Vagina (tissue), 2 donors: ENCODE measurements around the gene KRTAP21-2. TPM values are rescaled to one million over a fixed set of nuclear protein-coding genes. Genes with fewer than 3 reads are reported as not detected.

Source experiments
- DNase-seq, 2 donors: peaks; one replicate each; pipeline ENCODE4 v3.0.0-alpha.2; 2017; ENCODE audit errors: extremely low spot score in 2 of 2
- H3K27ac ChIP-seq: fragments of 200-600 bp; sonication (generic); one replicate; pipeline ENCODE4 v1.5.1; 2019
- H3K27me3 ChIP-seq: fragments of 200-600 bp; sonication (generic); one replicate; pipeline ENCODE4 v1.5.1; 2019
- H3K36me3 ChIP-seq, 2 donors: fragments of 200-600 bp; sonication (generic); one replicate each; pipeline ENCODE4 v1.5.1; 2017 to 2019
- H3K4me1 ChIP-seq: fragments of 200-600 bp; sonication (generic); one replicate; pipeline ENCODE4 v1.5.1; 2019
- H3K4me3 ChIP-seq, 2 donors: fragments of 200-600 bp; sonication (generic); 1 replicate in 1 of 2; 2 replicates in 1 of 2; pipeline ENCODE4 v1.5.1; 2016 to 2019
- H3K9me3 ChIP-seq: fragments of 200-600 bp; sonication (generic); one replicate; pipeline ENCODE4 v1.5.1; 2019
- POLR2A ChIP-seq, 2 donors: fragments of 450-650 bp; IDR thresholded peaks; one replicate each; pipeline ENCODE4 v1.6.1; 2017; ENCODE audit warnings: antibody characterized with exemption in 2 of 2, mild to moderate bottlenecking in 2 of 2, moderate library complexity in 2 of 2
- POLR2AphosphoS5 ChIP-seq, 2 donors: sonication (generic); formaldehyde crosslinking; IDR thresholded peaks; one replicate each; pipeline ENCODE4 v1.9.0; 2017; ENCODE audit warnings: antibody characterized with exemption in 2 of 2, mild to moderate bottlenecking in 2 of 2, low read depth in 1 of 2; ENCODE audit not compliant: insufficient read depth in 1 of 2
- intact Hi-C: fragments of 100-400 bp; cut with DNase I; formaldehyde crosslinking; loops from one replicate; pipeline ENCODE4 v1.15.1; 2023
- total RNA-seq: library from RNA; depleted of rRNA; stranded (reverse); fragments of >200 nt; gene quantifications from one replicate; pipeline ENCODE4 v1.2.3, GENCODE V29; 2016
- TF ChIP-seq, protein P1 (sequence below), 3 experiments: fragments of 450-650 bp in 2 of 3; fragments of 200-600 bp in 1 of 3; sonication (generic) in 1 of 3; IDR thresholded peaks; one replicate each; pipeline ENCODE4 v1.5.1; 2017 to 2019; ENCODE audit warnings: antibody characterized with exemption in 3 of 3, mild to moderate bottlenecking in 2 of 3, moderate library complexity in 2 of 3

The KRTAP21-2 gene
- total RNA-seq, 1 donor from 2014 or later = not detected

DNA sequence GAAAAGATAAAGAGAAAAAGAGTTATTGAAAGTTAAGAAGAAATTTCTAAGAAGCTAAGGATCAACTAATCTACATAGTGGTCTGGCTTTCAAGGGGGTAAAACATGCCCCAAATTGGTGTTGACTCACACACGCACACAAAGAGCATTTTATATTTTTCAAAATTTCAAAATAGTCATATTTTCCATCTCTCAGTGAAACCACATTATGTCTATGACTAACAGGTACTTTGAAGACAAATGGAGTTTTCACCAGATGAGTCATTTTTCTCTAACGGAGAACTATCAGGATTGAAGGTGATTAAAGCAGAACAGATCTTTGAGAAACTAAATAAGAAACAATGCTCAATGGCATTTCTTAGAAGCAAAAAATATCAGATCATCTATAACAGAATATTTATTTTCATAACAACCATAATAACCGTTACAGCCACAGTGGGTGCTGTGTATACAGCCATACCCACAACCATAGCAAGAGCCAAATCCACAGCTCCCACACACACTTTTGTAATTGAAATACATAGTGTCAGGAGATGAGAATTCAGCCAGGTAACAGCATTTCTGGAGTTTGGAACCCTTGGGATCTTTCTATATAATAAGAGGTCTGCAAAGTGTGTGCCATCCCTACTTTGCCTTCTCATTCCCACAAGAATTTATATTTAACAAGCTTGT, 28.7 kb downstream of the KRTAP21-2 start, which contains the start of gene KRTAP21-3:
TSS of gene KRTAP21-3 (minus strand) at position 539 of the 671 bp plus-strand sequence. CDS start at position 521, 18 bp downstream.
- no peaks in the 10 kb centered on the region for H3K9me3 ChIP-seq
- H3K4me3 ChIP-seq = no peak within 1 kb of the TSS
- TF ChIP-seq POLR2AphosphoS5 (IDR thresholded peaks at IDR 0.05; ENCODE audit: insufficient read depth in 1 of 2, low read depth in 1 of 2) (no peak), POLR2A (IDR thresholded peaks at IDR 0.05) (no peak)
- TF ChIP-seq, protein P1, sequence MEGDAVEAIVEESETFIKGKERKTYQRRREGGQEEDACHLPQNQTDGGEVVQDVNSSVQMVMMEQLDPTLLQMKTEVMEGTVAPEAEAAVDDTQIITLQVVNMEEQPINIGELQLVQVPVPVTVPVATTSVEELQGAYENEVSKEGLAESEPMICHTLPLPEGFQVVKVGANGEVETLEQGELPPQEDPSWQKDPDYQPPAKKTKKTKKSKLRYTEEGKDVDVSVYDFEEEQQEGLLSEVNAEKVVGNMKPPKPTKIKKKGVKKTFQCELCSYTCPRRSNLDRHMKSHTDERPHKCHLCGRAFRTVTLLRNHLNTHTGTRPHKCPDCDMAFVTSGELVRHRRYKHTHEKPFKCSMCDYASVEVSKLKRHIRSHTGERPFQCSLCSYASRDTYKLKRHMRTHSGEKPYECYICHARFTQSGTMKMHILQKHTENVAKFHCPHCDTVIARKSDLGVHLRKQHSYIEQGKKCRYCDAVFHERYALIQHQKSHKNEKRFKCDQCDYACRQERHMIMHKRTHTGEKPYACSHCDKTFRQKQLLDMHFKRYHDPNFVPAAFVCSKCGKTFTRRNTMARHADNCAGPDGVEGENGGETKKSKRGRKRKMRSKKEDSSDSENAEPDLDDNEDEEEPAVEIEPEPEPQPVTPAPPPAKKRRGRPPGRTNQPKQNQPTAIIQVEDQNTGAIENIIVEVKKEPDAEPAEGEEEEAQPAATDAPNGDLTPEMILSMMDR (IDR thresholded peaks at IDR 0.05) = no peak
- no peaks in the 10 kb centered on the region for H3K36me3 ChIP-seq
- no peak for DNase-seq
- H3K27ac ChIP-seq = no peak within 1 kb of the TSS
- intact Hi-C loops = no loop called here
- no peaks in the 10 kb centered on the region for H3K4me1 ChIP-seq
- no peaks in the 10 kb centered on the region for H3K27me3 ChIP-seq

DNA sequence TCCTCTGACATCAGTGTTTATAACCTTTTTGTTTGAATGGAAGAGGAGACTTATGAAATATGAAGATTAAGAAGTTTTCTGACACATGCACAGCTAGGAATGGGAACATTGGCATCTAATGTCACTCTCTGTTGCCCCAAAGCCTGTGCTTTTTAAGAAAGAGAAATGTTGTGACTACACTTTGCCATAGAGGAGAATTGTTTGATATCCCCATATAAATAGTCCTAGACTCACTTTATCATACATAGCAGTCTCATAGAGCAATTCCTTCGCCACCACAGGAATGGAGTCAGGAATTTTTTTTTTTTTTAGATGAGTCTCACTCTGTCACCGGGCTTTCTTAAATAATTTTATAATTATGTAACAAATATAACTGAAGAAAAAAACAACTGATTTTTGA, 30.0 kb downstream of the KRTAP21-2 start:
- Histone ChIP-seq H3K4me1 (no peaks in the 10 kb centered on the region), H3K27ac (no peak overlapping the region), H3K36me3 (no peaks in the 10 kb centered on the region), H3K4me3 (no peak overlapping the region), H3K27me3 (no peaks in the 10 kb centered on the region), H3K9me3 (no peaks in the 10 kb centered on the region)
- TF ChIP-seq, protein P1 (IDR thresholded peaks at IDR 0.05) = no peak
- TF ChIP-seq POLR2A (IDR thresholded peaks at IDR 0.05) (no peak), POLR2AphosphoS5 (IDR thresholded peaks at IDR 0.05; ENCODE audit: insufficient read depth in 1 of 2, low read depth in 1 of 2) (no peak)
- intact Hi-C loops = no loop called here
- DNase-seq = no peak

DNA sequence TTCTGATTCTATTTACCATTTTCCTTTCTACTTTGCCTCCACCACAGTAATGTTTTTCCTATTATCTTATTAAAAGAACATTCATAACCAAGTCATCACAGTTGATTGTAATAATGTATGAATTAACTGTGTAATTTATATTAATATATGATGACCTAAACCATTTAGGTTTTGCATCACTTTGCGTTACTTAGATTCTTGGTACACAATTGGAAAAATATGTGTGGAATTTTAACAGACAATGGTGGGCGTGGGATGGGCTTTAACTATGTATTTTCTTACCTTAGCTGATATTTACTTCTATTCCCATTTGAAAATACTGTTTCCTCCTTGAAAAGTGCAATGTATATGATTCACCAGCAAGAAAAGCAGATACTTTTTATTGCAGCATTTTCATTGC, 32.1 kb downstream of the KRTAP21-2 start:
- TF ChIP-seq, protein P1 (IDR thresholded peaks at IDR 0.05) = no peak
- TF ChIP-seq POLR2AphosphoS5 (IDR thresholded peaks at IDR 0.05; ENCODE audit: insufficient read depth in 1 of 2, low read depth in 1 of 2) (no peak), POLR2A (IDR thresholded peaks at IDR 0.05) (no peak)

DNA sequence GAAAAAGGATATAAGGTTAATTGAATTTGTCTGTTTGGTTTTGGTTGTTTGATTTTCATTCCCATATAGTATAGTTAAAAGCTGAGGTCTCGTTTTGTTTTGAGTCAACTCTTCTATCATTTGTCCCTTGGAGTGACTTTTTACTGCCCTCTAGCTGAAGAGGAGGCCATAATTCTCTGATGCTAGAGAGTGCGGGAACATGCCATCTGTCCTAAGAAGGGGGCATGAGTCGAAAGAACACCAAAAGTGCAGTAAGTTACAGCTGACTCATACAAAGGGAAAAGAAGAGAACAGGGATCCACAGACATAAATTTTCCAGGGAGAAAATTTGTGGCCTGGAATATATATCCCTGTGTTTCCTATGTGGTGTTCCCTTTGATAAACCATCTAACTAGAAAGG, 32.6 kb downstream of the KRTAP21-2 start:
- DNase-seq = no peak
- Histone ChIP-seq H3K4me3 (no peak overlapping the region), H3K9me3 (no peaks in the 10 kb centered on the region), H3K36me3 (no peaks in the 10 kb centered on the region), H3K27ac (no peak overlapping the region), H3K4me1 (no peaks in the 10 kb centered on the region), H3K27me3 (no peaks in the 10 kb centered on the region)
- TF ChIP-seq, protein P1 (IDR thresholded peaks at IDR 0.05) = no peak
- no peak for TF ChIP-seq POLR2AphosphoS5 (IDR thresholded peaks at IDR 0.05; ENCODE audit: insufficient read depth in 1 of 2, low read depth in 1 of 2)
- TF ChIP-seq POLR2A (IDR thresholded peaks at IDR 0.05) = no peak
- intact Hi-C loops = no loop called here

More for the DNA sequence above, 32.1 kb downstream of the KRTAP21-2 start:
- H3K27ac ChIP-seq = no peak overlapping the region
- H3K36me3 ChIP-seq = no peaks in the 10 kb centered on the region
- H3K4me3 ChIP-seq = no peak overlapping the region
- H3K27me3 ChIP-seq = no peaks in the 10 kb centered on the region
- intact Hi-C loops = no loop called here
- DNase-seq = no peak
- H3K4me1 ChIP-seq = no peaks in the 10 kb centered on the region
- H3K9me3 ChIP-seq = no peaks in the 10 kb centered on the region

DNA sequence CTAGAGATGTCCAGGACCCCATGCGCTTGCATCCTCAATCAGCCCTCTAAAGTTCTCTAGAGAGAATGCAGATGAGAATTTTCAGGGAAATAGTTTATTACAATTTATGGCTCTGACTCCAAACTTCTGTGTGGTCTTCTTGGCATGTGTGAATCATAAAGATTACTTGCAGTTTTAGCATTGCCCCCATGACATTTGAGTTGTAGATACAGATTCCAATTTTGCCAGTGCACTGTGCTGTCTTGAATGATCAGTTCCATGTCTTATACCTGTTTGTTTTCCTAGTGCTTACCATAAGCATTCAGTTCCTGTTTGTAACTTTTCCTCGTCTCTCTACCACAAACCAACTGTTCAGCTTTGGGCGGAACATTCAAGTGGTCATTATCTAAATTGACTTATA, 33.3 kb downstream of the KRTAP21-2 start:
- DNase-seq = no peak
- Histone ChIP-seq H3K27me3 (no peaks in the 10 kb centered on the region), H3K27ac (no peak overlapping the region), H3K36me3 (no peaks in the 10 kb centered on the region), H3K9me3 (no peaks in the 10 kb centered on the region), H3K4me1 (no peaks in the 10 kb centered on the region), H3K4me3 (no peak overlapping the region)
- intact Hi-C loops = no loop called here
- TF ChIP-seq, protein P1 (IDR thresholded peaks at IDR 0.05) = no peak
- TF ChIP-seq POLR2A (IDR thresholded peaks at IDR 0.05) (no peak), POLR2AphosphoS5 (IDR thresholded peaks at IDR 0.05; ENCODE audit: insufficient read depth in 1 of 2, low read depth in 1 of 2) (no peak)
